H1 (cell line): ENCODE data around the gene TEAD4. TPM values are rescaled to one million over a fixed set of nuclear protein-coding genes. Genes with fewer than 3 reads are reported as not detected.

Experiments used
- CTCF ChIA-PET: fragments of 300-600 bp; sonication (Branson Sonifier 250); formaldehyde crosslinking; loops from one replicate; lab custom pipeline; 2021; ENCODE audit not compliant: partially characterized antibody; lab: Charles Lee
- POLR2A ChIA-PET: fragments of 300-600 bp; sonication (Branson Sonifier 250); formaldehyde crosslinking; loops from one replicate; lab custom pipeline; 2021; ENCODE audit warnings: inconsistent platforms; ENCODE audit not compliant: partially characterized antibody; lab: Charles Lee
- DNase-seq, 2 experiments: peaks; one replicate each; pipeline versions ENCODE4 v3.0.0 to v3.0.0-alpha.2; 2010 to 2022; ENCODE audit warnings: low spot score in 2 of 2, low read depth in 1 of 2, mixed read lengths in 1 of 2
- FAIRE-seq: peaks from 2 replicates; lab custom pipeline; 2011; peaks lifted over from hg19 to GRCh38; lab: Jason Lieb, UNC
- H2AFZ ChIP-seq: 2 replicates; pipeline ENCODE4 v1.8.1; 2012; ENCODE audit warnings: low read length, inconsistent platforms
- H2AK5ac ChIP-seq: 2 replicates; pipeline ENCODE4 v1.6.1; 2013; ENCODE audit warnings: low read depth, low read length
- H2BK120ac ChIP-seq: replicated peaks from 2 replicates; pipeline ENCODE3; 2013; ENCODE audit warnings: low read depth, low read length, inconsistent platforms
- H2BK12ac ChIP-seq: 2 replicates; pipeline ENCODE4 v1.6.1; 2013; ENCODE audit warnings: low read depth, low read length
- H2BK15ac ChIP-seq: 2 replicates; pipeline ENCODE4 v1.6.1; 2013; ENCODE audit warnings: low read length
- H2BK20ac ChIP-seq: 2 replicates; pipeline ENCODE4 v1.6.1; 2013; ENCODE audit warnings: low read length
- H2BK5ac ChIP-seq: 2 replicates; pipeline ENCODE4 v1.6.1; 2013; ENCODE audit warnings: low read depth, low read length
- H3K14ac ChIP-seq: 2 replicates; pipeline ENCODE4 v1.6.1; 2013; ENCODE audit warnings: inconsistent platforms; ENCODE audit not compliant: insufficient read length
- H3K18ac ChIP-seq: 2 replicates; pipeline ENCODE4 v1.6.1; 2013; ENCODE audit warnings: low read length; ENCODE audit errors: extremely low read depth
- H3K23ac ChIP-seq: 2 replicates; pipeline ENCODE4 v1.6.1; 2013; ENCODE audit warnings: inconsistent platforms; ENCODE audit not compliant: insufficient read length
- H3K23me2 ChIP-seq: 2 replicates; pipeline ENCODE4 v1.6.1; 2013; ENCODE audit warnings: low read depth, low read length
- H3K27ac ChIP-seq: 2 replicates; pipeline ENCODE4 v1.6.1; 2011; ENCODE audit warnings: low read depth, low read length, inconsistent platforms
- H3K27me3 ChIP-seq, 4 experiments: replicated peaks in 1 of 4; 1 replicate in 1 of 4; 2 replicates in 3 of 4; pipeline versions ENCODE4 v1.6.1 to v1.8.1; 2011 to 2013; ENCODE audit warnings: low read length in 3 of 4, mild to moderate bottlenecking in 3 of 4, inconsistent platforms in 2 of 4, mixed read lengths in 2 of 4, moderate library complexity in 1 of 4; ENCODE audit not compliant: control insufficient read depth in 3 of 4, insufficient read depth in 3 of 4; ENCODE audit errors: extremely low read depth in 1 of 4
- H3K36me3 ChIP-seq, 4 experiments: 2 replicates each; pipeline versions ENCODE4 v1.6.1 to v1.8.1; 2011 to 2013; ENCODE audit warnings: mild to moderate bottlenecking in 4 of 4, low read length in 3 of 4, moderate library complexity in 2 of 4, control low read depth in 1 of 4, inconsistent platforms in 1 of 4; ENCODE audit not compliant: insufficient read depth in 4 of 4, control insufficient read depth in 2 of 4
- H3K4ac ChIP-seq: replicated peaks from 2 replicates; pipeline ENCODE3; 2013; ENCODE audit warnings: low read length, low read depth, mixed read lengths, inconsistent platforms; ENCODE audit not compliant: insufficient read length
- H3K4me1 ChIP-seq, 4 experiments: replicated peaks in 1 of 4; 1 replicate in 1 of 4; 2 replicates in 3 of 4; pipeline versions ENCODE4 v1.6.1 to v1.8.1; 2011 to 2013; ENCODE audit warnings: low read length in 3 of 4, inconsistent platforms in 2 of 4, mixed read lengths in 1 of 4; ENCODE audit not compliant: insufficient read depth in 4 of 4, control insufficient read depth in 3 of 4
- H3K4me2 ChIP-seq, 2 experiments: 2 replicates each; pipeline versions ENCODE4 v1.6.1 to v1.8.1; 2011 to 2013; ENCODE audit warnings: low read depth in 2 of 2, low read length in 2 of 2, control low read depth in 1 of 2, inconsistent platforms in 1 of 2, mild to moderate bottlenecking in 1 of 2; ENCODE audit not compliant: insufficient read depth in 1 of 2
- H3K4me3 ChIP-seq, 4 experiments: fragments of 200-600, 300-600 bp in 1 of 4; sonication (generic), shearing (Covaris generic), sonication (Bioruptor Twin) in 1 of 4; 2 replicates each; pipeline versions ENCODE4 v1.5.1 to v1.8.1; 2011 to 2016; ENCODE audit warnings: low read length in 4 of 4, low read depth in 3 of 4, control low read depth in 2 of 4, inconsistent platforms in 2 of 4, mild to moderate bottlenecking in 2 of 4, mixed read lengths in 1 of 4, moderate library complexity in 1 of 4; ENCODE audit not compliant: insufficient read depth in 2 of 4; ENCODE audit errors: extremely low read depth in 1 of 4
- H3K56ac ChIP-seq: replicated peaks from 2 replicates; pipeline ENCODE3; 2013; ENCODE audit warnings: low read depth, mild to moderate bottlenecking, mixed read lengths, low read length, inconsistent platforms; ENCODE audit not compliant: insufficient read length
- H3K79me1 ChIP-seq: 2 replicates; pipeline ENCODE4 v1.6.1; 2013; ENCODE audit warnings: low read depth, low read length, control low read depth
- H3K79me2 ChIP-seq, 2 experiments: 2 replicates each; pipeline versions ENCODE4 v1.6.1 to v1.8.1; 2012 to 2013; ENCODE audit warnings: low read length in 2 of 2, mild to moderate bottlenecking in 2 of 2, inconsistent platforms in 1 of 2; ENCODE audit not compliant: insufficient read depth in 2 of 2, control insufficient read depth in 1 of 2
- H3K9ac ChIP-seq, 4 experiments: replicated peaks in 1 of 4; 1 replicate in 1 of 4; 2 replicates in 3 of 4; pipeline versions ENCODE4 v1.6.1 to v1.8.1; 2011 to 2013; ENCODE audit warnings: low read depth in 3 of 4, low read length in 3 of 4, control low read depth in 2 of 4, mild to moderate bottlenecking in 2 of 4, moderate library complexity in 2 of 4, inconsistent platforms in 1 of 4; ENCODE audit errors: extremely low read depth in 1 of 4
- H3K9me3 ChIP-seq, 2 experiments: 2 replicates each; pipeline versions ENCODE4 v1.6.1 to v1.8.1; 2012 to 2013; ENCODE audit warnings: mild to moderate bottlenecking in 2 of 2, moderate library complexity in 2 of 2, control low read depth in 1 of 2, inconsistent platforms in 1 of 2, low read depth in 1 of 2, low read length in 1 of 2, mixed read lengths in 1 of 2; ENCODE audit not compliant: insufficient read depth in 2 of 2
- H4K20me1 ChIP-seq, 2 experiments: replicated peaks in 1 of 2; 2 replicates each; pipeline versions ENCODE3 to v1.8.1; 2011 to 2013; ENCODE audit warnings: inconsistent platforms in 2 of 2, low read length in 2 of 2, mild to moderate bottlenecking in 1 of 2; ENCODE audit not compliant: insufficient read depth in 2 of 2, control insufficient read depth in 1 of 2
- H4K5ac ChIP-seq: 2 replicates; pipeline ENCODE4 v1.6.1; 2013; ENCODE audit warnings: low read length, low read depth, mixed read lengths, inconsistent platforms; ENCODE audit not compliant: insufficient read length
- H4K8ac ChIP-seq: 2 replicates; pipeline ENCODE4 v1.8.0; 2013; ENCODE audit warnings: mild to moderate bottlenecking, moderate library complexity, low read length, inconsistent platforms; ENCODE audit not compliant: insufficient read depth; ENCODE audit errors: extremely low read depth
- H4K91ac ChIP-seq: replicated peaks from 2 replicates; pipeline ENCODE3; 2013; ENCODE audit warnings: low read length, mixed read lengths, inconsistent platforms; ENCODE audit not compliant: insufficient read length
- EP300 ChIP-seq, 2 experiments: IDR thresholded peaks; 1 replicate in 1 of 2; 2 replicates in 1 of 2; pipeline ENCODE4 v1.6.1; 2011 to 2012; ENCODE audit warnings: low read depth in 2 of 2, low read length in 2 of 2, mild to moderate bottlenecking in 2 of 2, borderline replicate concordance in 1 of 2, inconsistent platforms in 1 of 2, moderate library complexity in 1 of 2
- SUZ12 ChIP-seq: fragments of 200-600 bp; sonication (generic); IDR thresholded peaks from 2 replicates; pipeline ENCODE4 v1.6.1; 2012; ENCODE audit warnings: mild to moderate bottlenecking, inconsistent platforms, low read length, moderate library complexity, mixed read lengths
- WGBS, 2 experiments: shearing (Covaris generic) in 1 of 2; methylation state at CpG; one replicate each; pipeline versions ENCODE4 v1.1.6 to v1.1.7; 2013 to 2015; ENCODE audit warnings: low lambda C conversion rate in 2 of 2, mixed read lengths in 2 of 2, inconsistent platforms in 1 of 2, low coverage in 1 of 2, missing lambda C conversion rate in 1 of 2; ENCODE audit not compliant: insufficient replicate concordance in 2 of 2, insufficient coverage in 1 of 2, insufficient read length in 1 of 2; ENCODE audit errors: extremely low coverage in 1 of 2, missing lambda C conversion rate in 1 of 2; 5-methylcytosine and 5-hydroxymethylcytosine counted together
- polyA plus RNA-seq, 7 experiments: library from polyadenylated mRNA; depleted of rRNA in 3 of 7; stranded (reverse) in 5 of 7; unstranded in 2 of 7; fragments of >200 nt in 5 of 7; fragments of 200-250 nt in 2 of 7; gene quantifications; 1 replicate in 5 of 7; 2 replicates in 1 of 7; 4 replicates in 1 of 7; pipeline versions ENCODE4 v1.2.1 to v1.2.3, GENCODE V29; 2011 to 2013; ENCODE audit warnings: missing spikeins in 2 of 7, mixed read lengths in 2 of 7
- total RNA-seq: library from RNA; stranded (reverse); fragmentation: NEBNext Ultra II Directional; extraction: Animal tissue kit (Norgen Biotek cat#: 25700); gene quantifications from 2 replicates; pipeline ENCODE4 v1.2.1, GENCODE V29; 2021

The TEAD4 gene
- total and polyA plus RNA-seq, 2 of the 8 experiments (the other 6 are each of a cell fraction or from before 2014, with no cell fraction given): 56.7 to 116 TPM

DNA sequence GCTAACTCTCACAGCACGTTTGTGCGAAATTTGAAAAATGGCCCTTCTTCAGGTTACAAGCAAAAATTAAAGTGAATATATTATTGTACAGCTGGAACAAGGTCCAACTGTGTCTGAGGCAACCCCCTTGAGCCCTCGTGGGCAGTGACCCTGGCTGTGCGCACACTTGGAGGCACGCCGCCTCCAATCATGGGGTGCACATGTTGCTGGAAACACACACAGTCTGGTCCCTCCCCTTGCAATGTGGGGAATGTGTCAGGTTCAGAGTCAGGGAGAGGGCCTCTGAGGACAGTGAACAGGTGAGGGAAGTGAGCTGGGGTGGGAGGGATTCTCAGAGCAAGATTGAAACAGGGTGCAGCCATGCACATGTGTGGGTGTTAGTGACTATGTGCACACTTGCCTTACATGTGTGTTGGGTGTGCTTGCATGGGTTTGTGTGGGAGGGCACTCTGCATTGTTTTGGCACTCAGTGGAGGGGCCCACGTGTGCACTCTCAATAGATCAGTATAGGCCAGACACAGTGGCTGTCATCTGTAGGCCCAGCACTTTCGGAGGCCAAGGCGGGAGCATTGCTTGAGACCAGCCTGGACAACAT, 127.6 kb downstream of the TEAD4 start:
- Histone ChIP-seq H3K79me2 (no peaks in the 10 kb centered on the region), H3K27me3 (peaks cover 0 to 5% (median 0%) of the 10 kb centered on the region in 4 experiments; a peak in 2 of 7 replicates), H3K18ac (no peak overlapping the region), H4K8ac (peak overlapping the region; percentile 26; the same call in 1 of the 2 replicates), H2BK120ac (no peak overlapping the region), H3K27ac (no peak overlapping the region), H4K20me1 (no peaks in the 10 kb centered on the region), H3K23me2 (no peaks in the 10 kb centered on the region), H2BK12ac (no peak overlapping the region), H3K56ac (no peak overlapping the region), H2AFZ (no peak overlapping the region), H2AK5ac (no peak overlapping the region), H2BK15ac (no peak overlapping the region), H3K4me2 (no peak overlapping the region), H3K9ac (peak overlapping the region in 1 of 4 experiments; percentile 24; a peak in 1 of 7 replicates), H3K36me3 (no peaks in the 10 kb centered on the region), H3K14ac (no peak overlapping the region), H3K23ac (no peak overlapping the region), H4K91ac (no peak overlapping the region), H3K79me1 (0 out of 2 replicates have a peak, but pooled peaks cover 3% of the 10 kb centered on the region), H3K9me3 (no peaks in the 10 kb centered on the region), H3K4ac (no peak overlapping the region), H2BK20ac (no peak overlapping the region), H2BK5ac (no peak overlapping the region), H4K5ac (no peak overlapping the region), H3K4me3 (no peak overlapping the region), H3K4me1 (peaks cover 8 to 23% (median 17%) of the 10 kb centered on the region in 4 experiments)
- ChIA-PET POLR2A (interaction anchor here (0.6 to 1.7 kb wide), 4 partner anchors 10 to 1219 kb away, joined by 3 to 4 read pairs (median 3); no protein-coding TSS in a partner anchor), CTCF (interaction anchor here (1.8 to 2.9 kb wide), 2 partner anchors 13 to 120 kb away, joined by 6 to 17 read pairs; no protein-coding TSS in a partner anchor)
- WGBS, 2 experiments: 88% methylated on average over 9 of the region's 9 CpGs; no CpG with 5 or more reads in 1 of the 2 experiments
- TF ChIP-seq SUZ12 (no peak), EP300 (IDR thresholded peaks at IDR 0.05; ENCODE audit: borderline replicate concordance in 1 of 2, low read depth in 2 of 2, low read length in 2 of 2) (no peak)
- FAIRE-seq (no peak), DNase-seq (no peak)
